Non-pigmented ciliary epithelial cell (primary cell): ENCODE data around the gene RNF111.
"Not testable (repeated sequence)": the region's sequence is repeated elsewhere in the genome, so short reads cannot be mapped to it uniquely, and the experiment has no call there.

Experiments
- DNase-seq: peaks from one replicate; pipeline ENCODE4 v3.0.0-alpha.2; 2010; ENCODE audit warnings: low read depth

The RNF111 gene

GRCh38 chr15:59133929-59134427 lies 146.5 kb downstream of the RNF111 start:
- DNase-seq: no peak

GRCh38 chr15:59137566-59137965 lies 150.1 kb downstream of the RNF111 start:
- no peak for DNase-seq

- DNase-seq: no peak
Measured at GRCh38 chr15:59138243-59138642, 150.8 kb downstream of the RNF111 start.

GRCh38 chr15:59140422-59141226 lies 153.2 kb downstream of the RNF111 start:
- no peak for DNase-seq

GRCh38 chr15:59143281-59143680 lies 155.8 kb downstream of the RNF111 start:
- no peak for DNase-seq

GRCh38 chr15:59144594-59144993 lies 157.1 kb downstream of the RNF111 start:
- not testable (repeated sequence) for DNase-seq
